GM10847 (cell line): Measurements from ENCODE around the gene IGSF10.

Experiments used
- POLR2A ChIP-seq: IDR thresholded peaks from 2 replicates; pipeline ENCODE4 v1.6.1; 2011; ENCODE audit not compliant: insufficient read length; ENCODE audit errors: extremely low read depth

Gene IGSF10, protein sequence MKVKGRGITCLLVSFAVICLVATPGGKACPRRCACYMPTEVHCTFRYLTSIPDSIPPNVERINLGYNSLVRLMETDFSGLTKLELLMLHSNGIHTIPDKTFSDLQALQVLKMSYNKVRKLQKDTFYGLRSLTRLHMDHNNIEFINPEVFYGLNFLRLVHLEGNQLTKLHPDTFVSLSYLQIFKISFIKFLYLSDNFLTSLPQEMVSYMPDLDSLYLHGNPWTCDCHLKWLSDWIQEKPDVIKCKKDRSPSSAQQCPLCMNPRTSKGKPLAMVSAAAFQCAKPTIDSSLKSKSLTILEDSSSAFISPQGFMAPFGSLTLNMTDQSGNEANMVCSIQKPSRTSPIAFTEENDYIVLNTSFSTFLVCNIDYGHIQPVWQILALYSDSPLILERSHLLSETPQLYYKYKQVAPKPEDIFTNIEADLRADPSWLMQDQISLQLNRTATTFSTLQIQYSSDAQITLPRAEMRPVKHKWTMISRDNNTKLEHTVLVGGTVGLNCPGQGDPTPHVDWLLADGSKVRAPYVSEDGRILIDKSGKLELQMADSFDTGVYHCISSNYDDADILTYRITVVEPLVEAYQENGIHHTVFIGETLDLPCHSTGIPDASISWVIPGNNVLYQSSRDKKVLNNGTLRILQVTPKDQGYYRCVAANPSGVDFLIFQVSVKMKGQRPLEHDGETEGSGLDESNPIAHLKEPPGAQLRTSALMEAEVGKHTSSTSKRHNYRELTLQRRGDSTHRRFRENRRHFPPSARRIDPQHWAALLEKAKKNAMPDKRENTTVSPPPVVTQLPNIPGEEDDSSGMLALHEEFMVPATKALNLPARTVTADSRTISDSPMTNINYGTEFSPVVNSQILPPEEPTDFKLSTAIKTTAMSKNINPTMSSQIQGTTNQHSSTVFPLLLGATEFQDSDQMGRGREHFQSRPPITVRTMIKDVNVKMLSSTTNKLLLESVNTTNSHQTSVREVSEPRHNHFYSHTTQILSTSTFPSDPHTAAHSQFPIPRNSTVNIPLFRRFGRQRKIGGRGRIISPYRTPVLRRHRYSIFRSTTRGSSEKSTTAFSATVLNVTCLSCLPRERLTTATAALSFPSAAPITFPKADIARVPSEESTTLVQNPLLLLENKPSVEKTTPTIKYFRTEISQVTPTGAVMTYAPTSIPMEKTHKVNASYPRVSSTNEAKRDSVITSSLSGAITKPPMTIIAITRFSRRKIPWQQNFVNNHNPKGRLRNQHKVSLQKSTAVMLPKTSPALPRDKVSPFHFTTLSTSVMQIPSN (N-terminal part only)

DNA sequence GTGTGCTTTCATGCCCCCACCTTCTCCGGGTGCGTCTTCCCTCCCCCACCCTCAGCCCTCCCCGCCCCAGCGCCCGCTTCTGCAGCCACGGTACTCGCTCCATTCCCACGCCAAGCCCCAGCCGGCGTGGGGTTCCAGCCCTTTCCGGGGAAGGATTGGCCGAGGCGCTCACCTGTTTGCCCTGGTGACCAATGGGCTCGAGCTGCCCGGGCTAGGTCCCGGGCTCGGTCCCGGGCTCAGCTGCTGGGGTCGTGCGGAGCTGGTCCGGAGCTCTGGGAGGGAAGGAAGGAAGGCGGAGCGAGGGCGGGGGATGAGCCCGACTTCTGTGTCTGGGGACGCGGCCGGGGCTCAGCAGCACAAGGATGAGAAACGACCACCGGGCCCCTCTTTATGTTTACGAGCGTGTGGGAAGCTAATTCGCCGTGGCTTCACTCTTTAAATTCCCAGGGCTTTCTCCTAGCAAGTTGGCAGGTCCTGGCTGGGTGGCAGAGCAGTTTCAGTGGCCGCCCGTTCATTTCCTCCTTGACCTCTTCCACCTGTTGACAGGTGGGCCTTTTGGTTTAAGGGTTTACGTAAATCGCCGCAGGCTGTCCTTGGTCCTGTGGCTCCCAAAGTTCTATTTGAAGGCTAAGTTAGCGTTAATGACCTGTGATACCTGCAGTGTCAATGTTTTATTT lies at the start of gene IGSF10:
TSS of gene IGSF10 (minus strand) at position 288 of the 677 bp plus-strand sequence. CDS start 2,352 bp downstream, outside the sequence.
- no peak for TF ChIP-seq POLR2A

DNA sequence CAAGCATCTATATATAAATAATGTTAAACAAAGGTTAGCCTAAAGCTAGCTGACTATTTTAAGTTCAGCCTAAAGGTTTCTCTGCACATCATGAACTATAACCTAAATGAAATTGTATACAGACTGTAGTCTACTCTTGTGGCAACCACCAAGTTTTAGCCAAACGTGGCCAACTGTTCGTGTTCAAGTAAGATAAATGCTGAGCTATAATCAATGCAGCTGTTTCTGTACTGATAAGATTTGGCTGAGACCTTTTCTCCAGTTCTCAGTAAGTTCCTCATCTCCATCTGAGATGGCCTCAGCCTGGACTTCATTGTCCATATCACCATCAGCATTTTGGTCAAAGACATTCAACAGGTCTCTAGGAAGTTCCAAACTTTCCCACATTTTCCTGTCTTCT lies 43.7 kb upstream of the IGSF10 start:
- no peak for TF ChIP-seq POLR2A

DNA sequence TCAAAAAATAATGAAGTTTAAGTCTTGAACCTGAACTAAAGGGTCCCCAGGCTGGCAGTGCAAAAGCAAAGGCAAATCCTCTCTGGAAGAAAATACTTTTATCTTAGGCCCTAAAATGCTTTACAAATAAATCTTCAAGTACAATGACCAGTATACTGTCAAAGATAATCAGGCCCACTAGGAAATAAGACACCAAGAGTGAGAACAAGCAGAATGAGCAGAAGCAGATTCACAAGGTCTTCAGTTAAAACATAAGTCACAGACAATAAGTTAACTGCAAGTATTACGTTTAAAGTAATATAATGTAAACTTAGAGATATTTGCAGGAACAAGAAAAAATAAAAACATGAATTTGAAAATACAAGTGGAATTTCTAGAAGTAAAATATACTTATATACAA lies 42.2 kb upstream of the IGSF10 start:
- no peak for TF ChIP-seq POLR2A

DNA sequence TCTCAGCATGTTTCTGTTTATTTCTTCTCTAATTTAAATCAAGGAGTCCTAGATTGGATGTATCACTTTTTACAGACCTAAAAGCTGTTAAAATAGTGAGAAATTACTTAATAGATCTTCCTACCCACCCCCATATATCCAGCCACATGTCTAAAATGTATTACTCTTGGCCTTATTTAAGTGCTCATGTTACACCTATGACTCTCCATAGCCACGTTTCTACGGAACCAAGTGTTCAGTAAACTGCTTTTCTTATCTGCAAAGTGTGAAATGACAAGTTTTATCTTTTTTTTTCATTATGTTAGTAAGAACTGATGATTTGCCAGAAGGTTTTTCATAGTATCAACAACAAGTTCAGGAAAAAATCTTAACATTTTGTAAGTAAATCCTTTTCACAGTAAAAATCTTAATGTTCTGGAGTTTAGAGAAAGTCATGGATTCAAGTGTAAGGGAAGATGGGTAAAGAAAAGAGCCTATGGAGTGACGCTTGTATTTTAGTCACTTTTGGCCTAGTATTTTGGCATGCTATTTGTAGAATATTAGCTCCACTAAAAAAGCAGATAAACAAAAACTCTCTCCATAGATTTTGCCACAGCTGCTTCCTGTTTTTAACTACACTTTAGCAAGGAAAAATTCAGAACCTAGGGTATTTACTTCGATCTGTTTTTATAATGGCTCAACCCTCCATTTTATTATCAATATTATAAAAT lies 41.2 kb upstream of the IGSF10 start:
- TF ChIP-seq POLR2A, result no peak

DNA sequence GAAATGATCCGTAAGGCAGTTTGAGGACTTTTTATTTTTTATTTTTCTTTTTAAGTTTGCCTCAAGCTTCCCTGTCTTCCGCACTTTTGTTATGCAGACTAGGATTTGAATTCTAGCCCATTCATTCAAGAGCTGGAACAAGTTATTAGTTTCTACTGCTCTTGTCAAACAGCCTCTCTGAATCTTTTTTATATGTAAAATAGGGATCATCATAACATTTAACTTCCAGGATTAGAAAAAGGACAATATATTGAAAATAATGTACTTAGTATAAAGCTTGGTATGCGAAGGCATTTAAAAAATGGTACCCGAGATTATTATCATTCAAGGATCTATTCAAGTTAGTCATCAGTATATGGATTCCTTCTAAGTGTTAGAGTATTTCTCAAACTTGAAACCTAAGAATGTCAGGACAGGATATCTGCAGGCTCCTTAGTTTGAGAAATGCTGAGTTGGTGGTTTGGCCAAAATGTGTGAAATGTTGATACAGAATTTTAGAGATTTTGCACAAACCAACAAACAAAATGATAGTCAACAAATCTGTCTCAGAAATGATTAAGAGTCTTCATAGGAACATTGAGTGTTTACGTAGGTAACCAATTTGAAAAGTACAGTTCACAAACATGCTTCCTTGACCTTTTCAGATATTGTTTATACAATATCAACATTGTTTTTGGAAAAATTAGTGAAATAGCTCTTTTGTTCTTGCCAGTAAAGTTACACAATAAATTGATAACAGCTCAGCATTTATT lies 40.5 kb upstream of the IGSF10 start:
- no peak for TF ChIP-seq POLR2A

DNA sequence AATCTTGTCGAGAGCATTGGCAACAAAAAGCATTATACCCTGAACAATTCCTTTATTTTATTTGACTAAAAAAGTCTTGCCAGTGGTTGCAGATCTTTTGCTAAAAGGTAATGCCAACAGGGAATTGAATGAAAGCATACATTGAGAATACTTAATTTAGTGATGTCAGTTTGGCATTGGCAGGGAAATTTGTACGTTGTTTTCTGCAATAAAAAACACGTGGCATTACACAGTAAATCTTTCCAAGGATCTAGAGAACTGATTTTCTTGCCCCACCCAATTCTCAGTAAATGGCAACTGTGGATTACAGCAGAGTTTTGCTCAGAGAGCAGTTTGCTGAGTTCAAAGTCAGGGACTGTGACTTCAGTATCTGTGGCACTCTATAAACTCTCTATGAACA lies 38.3 kb upstream of the IGSF10 start:
- no peak for TF ChIP-seq POLR2A

DNA sequence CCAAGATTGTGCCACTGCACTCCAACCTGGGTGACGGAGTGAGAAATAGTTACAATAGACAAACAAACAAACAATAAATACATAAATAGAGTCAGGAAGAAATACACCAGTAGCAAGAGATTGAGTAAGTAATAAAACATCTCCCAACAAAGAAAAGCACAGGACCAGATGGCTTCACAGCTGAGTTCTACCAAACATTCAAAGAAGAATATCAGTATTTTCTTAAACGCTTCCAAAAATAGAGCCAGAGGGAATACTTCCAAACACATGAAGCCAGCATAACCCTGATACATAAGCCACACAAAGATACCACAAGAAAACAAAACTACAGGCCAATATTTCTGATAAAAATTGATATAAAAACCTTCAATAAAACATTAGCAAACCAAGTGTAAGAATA lies 30.7 kb upstream of the IGSF10 start:
- TF ChIP-seq POLR2A, result no peak

DNA sequence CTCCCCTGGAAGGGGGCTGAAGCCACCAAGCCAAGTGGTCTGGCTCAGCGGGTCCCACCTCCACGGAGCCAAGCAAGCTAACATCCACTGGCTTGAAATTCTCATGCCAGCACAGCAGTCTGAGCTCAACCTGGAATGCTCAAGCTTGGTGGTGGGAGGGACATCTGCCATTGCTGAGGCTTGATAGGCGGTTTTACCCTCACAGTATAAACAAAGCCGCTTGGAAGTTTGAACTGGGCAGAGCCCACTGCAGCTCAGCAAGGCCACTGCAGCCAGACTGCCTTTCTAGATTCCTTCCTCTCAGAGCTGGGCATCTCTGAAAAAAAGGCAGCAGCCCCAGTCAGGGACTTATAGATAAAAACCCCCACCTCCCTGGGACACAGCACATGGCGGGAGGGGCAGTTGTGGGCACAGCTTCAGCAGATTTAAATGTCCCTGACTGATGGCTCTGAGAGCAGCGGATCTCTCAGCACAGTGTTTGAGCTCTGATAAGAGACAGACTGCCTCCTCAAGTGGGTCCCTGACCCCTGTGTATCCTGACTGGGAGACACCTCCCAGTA lies 23.2 kb upstream of the IGSF10 start:
- TF ChIP-seq POLR2A, result no peak

DNA sequence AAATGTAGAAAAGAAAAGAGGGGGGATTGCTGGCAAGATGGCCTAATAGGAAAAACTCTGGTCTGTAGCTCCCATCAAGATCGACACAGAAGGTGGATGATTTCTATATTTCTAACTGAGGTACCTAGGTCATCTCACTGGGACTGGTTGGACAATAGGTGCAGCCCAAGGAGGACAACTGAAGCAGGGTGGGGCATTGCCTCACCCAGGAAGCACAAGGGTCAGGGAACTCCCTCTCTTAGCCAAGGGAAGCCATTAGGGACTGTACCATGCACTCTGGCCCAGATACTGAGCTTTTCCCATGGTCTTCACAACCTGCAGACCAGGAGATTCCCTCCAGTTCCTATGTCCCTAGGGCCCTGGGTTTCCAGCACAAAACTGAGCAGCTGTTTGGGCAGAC lies 22.6 kb upstream of the IGSF10 start:
- no peak for TF ChIP-seq POLR2A

DNA sequence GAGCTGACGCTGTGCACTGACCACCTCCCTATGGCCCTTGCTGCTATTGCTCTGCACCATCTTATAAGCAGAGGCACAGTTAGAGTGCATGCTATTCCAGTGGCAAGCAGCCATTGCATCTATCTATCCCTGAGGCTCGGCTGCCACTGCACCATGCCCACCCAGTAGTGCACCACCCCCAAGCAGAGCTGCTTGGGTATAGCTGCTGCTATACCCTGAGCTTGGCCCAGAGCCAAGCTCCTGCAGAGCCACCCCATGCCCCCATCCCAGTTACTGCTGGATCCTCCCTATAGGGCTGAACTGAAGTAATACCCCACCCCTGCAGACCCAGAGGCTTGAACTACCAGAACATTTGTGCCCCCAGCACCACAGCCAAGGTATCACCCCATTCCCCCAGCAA lies 19.6 kb upstream of the IGSF10 start:
- no peak for TF ChIP-seq POLR2A

DNA sequence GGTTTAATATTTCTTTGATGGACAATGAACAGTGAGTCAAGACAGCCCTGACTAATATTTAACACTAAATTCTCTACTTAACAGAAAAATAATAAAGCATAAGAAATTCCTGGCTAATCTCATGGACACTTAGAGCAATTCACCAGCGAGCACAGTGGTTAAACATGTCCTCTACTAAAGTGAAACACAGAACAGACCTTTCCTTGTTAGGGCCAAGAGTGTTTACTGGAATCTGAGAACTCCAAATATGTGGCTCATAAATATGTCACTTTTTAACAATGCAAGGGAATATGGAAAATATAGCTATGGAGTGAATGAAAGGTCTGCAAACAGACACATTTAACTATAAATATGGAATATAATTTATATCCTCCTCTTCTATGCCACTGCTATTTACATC lies 18.6 kb upstream of the IGSF10 start:
- no peak for TF ChIP-seq POLR2A

DNA sequence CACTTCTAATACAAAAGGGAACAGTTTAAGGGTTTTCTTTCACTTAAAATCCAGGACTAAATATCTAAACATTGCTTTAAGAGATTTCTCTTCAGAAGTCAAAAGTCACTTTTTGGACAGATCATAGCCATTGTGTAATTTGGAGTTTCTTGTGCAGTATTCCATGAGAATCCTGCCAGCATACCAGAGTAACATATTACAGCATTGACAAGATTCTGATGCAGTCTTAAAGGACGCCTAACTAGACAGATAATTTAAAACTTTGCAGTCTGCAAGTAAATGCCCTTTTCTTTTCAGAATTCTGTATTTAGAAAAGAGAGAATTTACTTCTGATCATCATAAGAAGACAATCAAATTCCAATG lies 17.5 kb upstream of the IGSF10 start:
- TF ChIP-seq POLR2A, result no peak

DNA sequence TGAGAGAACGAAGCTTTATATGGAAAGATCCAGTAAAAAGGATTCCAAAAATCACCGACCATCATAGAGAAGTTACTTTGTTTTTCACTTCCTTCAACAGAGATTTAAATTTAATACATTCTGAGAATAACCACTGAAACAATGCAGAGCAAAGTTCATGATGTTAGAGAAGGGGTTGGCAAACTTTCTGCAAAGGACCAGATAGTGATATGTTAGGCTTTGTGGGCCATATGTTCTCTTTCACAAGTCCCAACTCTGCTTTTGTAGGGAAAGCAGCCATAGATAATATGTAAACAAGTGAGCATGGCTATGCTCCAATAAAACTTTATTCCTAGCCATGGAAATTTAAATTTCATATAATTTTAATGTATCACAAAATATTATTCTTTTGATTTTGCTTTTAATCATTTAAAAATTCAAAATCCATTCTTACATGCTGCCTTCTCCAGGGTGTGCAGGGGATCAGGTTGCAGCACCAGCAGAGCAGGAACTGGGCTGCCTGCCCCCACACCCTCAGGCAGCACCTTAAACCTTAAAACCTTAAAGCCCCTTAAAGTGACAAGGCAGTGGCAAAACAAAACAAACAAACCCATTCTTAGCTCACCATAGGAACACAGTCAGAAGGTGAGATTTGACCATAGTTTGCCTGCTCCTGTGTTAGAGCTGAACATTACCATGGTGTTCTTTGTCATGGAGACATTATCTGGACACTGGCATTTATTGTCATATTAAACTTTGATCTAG lies 16.9 kb upstream of the IGSF10 start:
- TF ChIP-seq POLR2A, result no peak
